GM21786 (cell line): ENCODE results near the gene LRBA.

Experiments
- ATAC-seq: cut with Tn5 transposase; IDR thresholded peaks from one replicate; pipeline ENCODE4 v1.9.1; 2021; ENCODE audit not compliant: unreplicated experiment

LRBA gene

GRCh38 chr4:150599547-150599946 lies 415.5 kb downstream of the LRBA start:
- ATAC-seq = no peak

- ATAC-seq = no peak
Measured at GRCh38 chr4:150598909-150599308, 416.2 kb downstream of the LRBA start.

GRCh38 chr4:150593996-150594395 lies 421.1 kb downstream of the LRBA start:
- ATAC-seq = no peak

- no peak for ATAC-seq
Measured at GRCh38 chr4:150591904-150592303, 423.2 kb downstream of the LRBA start.

- ATAC-seq = no peak
Measured at GRCh38 chr4:150591406-150591805, 423.7 kb downstream of the LRBA start.

GRCh38 chr4:150590631-150591030 lies 424.5 kb downstream of the LRBA start:
- no peak for ATAC-seq

- ATAC-seq = no peak
Measured at GRCh38 chr4:150589157-150589556, 425.9 kb downstream of the LRBA start.

GRCh38 chr4:150588316-150588715 lies 426.8 kb downstream of the LRBA start:
- ATAC-seq = no peak

- ATAC-seq = no peak
Measured at GRCh38 chr4:150586162-150586810, 428.8 kb downstream of the LRBA start.

- ATAC-seq = no peak
Measured at GRCh38 chr4:150585611-150586010, 429.5 kb downstream of the LRBA start.

- no peak for ATAC-seq
Measured at GRCh38 chr4:150584111-150584915, 430.8 kb downstream of the LRBA start.

GRCh38 chr4:150583287-150584110 lies 431.6 kb downstream of the LRBA start:
- ATAC-seq = no peak

GRCh38 chr4:150582873-150583286 lies 432.2 kb downstream of the LRBA start:
- no peak for ATAC-seq

- no peak for ATAC-seq
Measured at GRCh38 chr4:150582146-150582872, 432.8 kb downstream of the LRBA start, which contains the start of gene MAB21L2. Gene MAB21L2 (plus strand): TSS chr4:150582151. CDS start chr4:150583030, 879 bp downstream.

GRCh38 chr4:150581641-150582051 lies 433.4 kb downstream of the LRBA start:
- no peak for ATAC-seq

- no peak for ATAC-seq
Measured at GRCh38 chr4:150581056-150581605, 434.0 kb downstream of the LRBA start.

- no peak for ATAC-seq
Measured at GRCh38 chr4:150580306-150580705, 434.8 kb downstream of the LRBA start.

GRCh38 chr4:150579551-150580234 lies 435.4 kb downstream of the LRBA start:
- no peak for ATAC-seq

- no peak for ATAC-seq
Measured at GRCh38 chr4:150578745-150579501, 436.2 kb downstream of the LRBA start.
